Omental fat pad (tissue), 4 donors: Measurements from ENCODE around the gene TECPR2. TPM values are rescaled to one million over a fixed set of nuclear protein-coding genes. Genes with fewer than 3 reads are reported as not detected.

Source experiments
- ATAC-seq: fragments of 150-250 bp; one replicate; pipeline ENCODE4 v1.9.1; 2016; ENCODE audit warnings: mild to moderate bottlenecking, moderate library complexity; ENCODE audit not compliant: low FRiP score
- DNase-seq: peaks from one replicate; pipeline ENCODE4 v3.0.0-alpha.2; 2019; ENCODE audit warnings: low spot score
- total RNA-seq, 4 donors: library from RNA; depleted of rRNA; stranded (reverse); fragments of >200 nt; gene quantifications; one replicate each; pipeline ENCODE4 v1.1.0, GENCODE V29; 2016
- TF ChIP-seq, protein P1 (sequence below), 3 donors: fragments of 450-650 bp; IDR thresholded peaks; one replicate each; pipeline ENCODE4 v1.5.1; 2016 to 2017; ENCODE audit warnings: antibody characterized with exemption in 3 of 3, mild to moderate bottlenecking in 3 of 3, moderate library complexity in 2 of 3

TECPR2 gene
- total RNA-seq, 4 donors from 2014 or later: 12.7 to 46.0 (median 17.9) TPM

- no peak for ATAC-seq
- no peak for DNase-seq
- TF ChIP-seq, protein P1, sequence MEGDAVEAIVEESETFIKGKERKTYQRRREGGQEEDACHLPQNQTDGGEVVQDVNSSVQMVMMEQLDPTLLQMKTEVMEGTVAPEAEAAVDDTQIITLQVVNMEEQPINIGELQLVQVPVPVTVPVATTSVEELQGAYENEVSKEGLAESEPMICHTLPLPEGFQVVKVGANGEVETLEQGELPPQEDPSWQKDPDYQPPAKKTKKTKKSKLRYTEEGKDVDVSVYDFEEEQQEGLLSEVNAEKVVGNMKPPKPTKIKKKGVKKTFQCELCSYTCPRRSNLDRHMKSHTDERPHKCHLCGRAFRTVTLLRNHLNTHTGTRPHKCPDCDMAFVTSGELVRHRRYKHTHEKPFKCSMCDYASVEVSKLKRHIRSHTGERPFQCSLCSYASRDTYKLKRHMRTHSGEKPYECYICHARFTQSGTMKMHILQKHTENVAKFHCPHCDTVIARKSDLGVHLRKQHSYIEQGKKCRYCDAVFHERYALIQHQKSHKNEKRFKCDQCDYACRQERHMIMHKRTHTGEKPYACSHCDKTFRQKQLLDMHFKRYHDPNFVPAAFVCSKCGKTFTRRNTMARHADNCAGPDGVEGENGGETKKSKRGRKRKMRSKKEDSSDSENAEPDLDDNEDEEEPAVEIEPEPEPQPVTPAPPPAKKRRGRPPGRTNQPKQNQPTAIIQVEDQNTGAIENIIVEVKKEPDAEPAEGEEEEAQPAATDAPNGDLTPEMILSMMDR (IDR thresholded peaks at IDR 0.05): no peak
Measured at GRCh38 chr14:102462391-102462790, 99.7 kb downstream of the TECPR2 start.

GRCh38 chr14:102464006-102464405 lies 101.3 kb downstream of the TECPR2 start:
- TF ChIP-seq, protein P1 (IDR thresholded peaks at IDR 0.05): no peak
- ATAC-seq (no peak), DNase-seq (no peak)

- TF ChIP-seq, protein P1 (IDR thresholded peaks at IDR 0.05): no peak
- DNase-seq: no peak
- ATAC-seq: no peak
Measured at GRCh38 chr14:102464846-102465341, 102.2 kb downstream of the TECPR2 start.

GRCh38 chr14:102469261-102469660 lies 106.5 kb downstream of the TECPR2 start:
- DNase-seq (no peak), ATAC-seq (no peak)
- TF ChIP-seq, protein P1 (IDR thresholded peaks at IDR 0.05): no peak

GRCh38 chr14:102471921-102472790 lies 109.4 kb downstream of the TECPR2 start:
- no peak for DNase-seq
- TF ChIP-seq, protein P1 (IDR thresholded peaks at IDR 0.05): no peak
- ATAC-seq: no peak

- DNase-seq: no peak
- TF ChIP-seq, protein P1 (IDR thresholded peaks at IDR 0.05): no peak
- no peak for ATAC-seq
Measured at GRCh38 chr14:102472791-102473150, 110.0 kb downstream of the TECPR2 start.

DNA sequence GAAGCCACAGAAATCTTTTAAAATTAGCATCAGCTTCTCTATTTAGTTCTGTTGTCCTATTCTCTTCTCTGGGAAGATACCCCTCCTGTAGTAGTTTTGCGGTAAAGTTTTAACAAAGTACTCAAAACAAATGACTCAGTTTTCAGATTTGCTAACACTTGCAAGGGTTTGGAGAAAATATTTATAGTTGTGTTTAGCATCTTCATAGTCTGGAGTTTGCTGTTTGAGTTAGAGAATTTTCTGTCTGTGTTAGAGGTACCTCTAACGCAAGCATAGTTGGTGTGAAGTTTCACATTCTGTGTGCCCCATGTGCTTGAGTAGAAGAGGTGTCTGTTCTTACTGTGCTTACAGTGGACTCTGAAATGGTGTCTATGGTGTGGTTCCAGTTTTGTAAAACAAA lies 110.8 kb downstream of the TECPR2 start:
- DNase-seq: no peak
- TF ChIP-seq, protein P1 (IDR thresholded peaks at IDR 0.05): no peak

More for the DNA sequence above, 110.8 kb downstream of the TECPR2 start:
- no peak for ATAC-seq
